Astrocyte (in vitro differentiated cells and primary cell): Measurements from ENCODE around the gene COG5. TPM values are rescaled to one million over a fixed set of nuclear protein-coding genes. Genes with fewer than 3 reads are reported as not detected.
A peak's percentile ranks its signal among the peaks of the same experiment; 100 is the strongest.

Experiments used
- DNase-seq: peaks from one replicate; pipeline ENCODE4 v3.0.0-alpha.2; 2010; ENCODE audit warnings: low read depth
- FAIRE-seq: peaks from 2 replicates; lab custom pipeline; 2011; peaks lifted over from hg19 to GRCh38; lab: Jason Lieb, UNC
- H2AFZ ChIP-seq: 2 replicates; pipeline ENCODE4 v1.6.0; 2012; ENCODE audit warnings: low read depth, low read length, inconsistent platforms
- H3K27ac ChIP-seq: 2 replicates; pipeline ENCODE4 v1.5.1; 2011; ENCODE audit warnings: low read depth, low read length, inconsistent platforms
- H3K27me3 ChIP-seq: 2 replicates; pipeline ENCODE4 v1.6.0; 2011; ENCODE audit warnings: low read length, inconsistent platforms; ENCODE audit not compliant: insufficient read depth
- H3K36me3 ChIP-seq: 2 replicates; pipeline ENCODE4 v1.5.1; 2011; ENCODE audit warnings: low read length, inconsistent platforms; ENCODE audit not compliant: insufficient read depth
- H3K4me1 ChIP-seq: 2 replicates; pipeline ENCODE4 v1.5.1; 2011; ENCODE audit warnings: low read length, inconsistent platforms; ENCODE audit not compliant: insufficient read depth
- H3K4me2 ChIP-seq: 2 replicates; pipeline ENCODE4 v1.6.0; 2012; ENCODE audit warnings: low read length, inconsistent platforms
- H3K4me3 ChIP-seq: 2 replicates; pipeline ENCODE4 v1.5.1; 2011; ENCODE audit warnings: low read depth, mild to moderate bottlenecking, low read length, inconsistent platforms; ENCODE audit not compliant: insufficient read depth
- H3K79me2 ChIP-seq: 2 replicates; pipeline ENCODE4 v1.6.0; 2012; ENCODE audit warnings: mild to moderate bottlenecking, low read length, inconsistent platforms; ENCODE audit not compliant: insufficient read depth
- H3K9ac ChIP-seq: 2 replicates; pipeline ENCODE4 v1.6.0; 2012; ENCODE audit warnings: mild to moderate bottlenecking, low read length, inconsistent platforms
- H3K9me3 ChIP-seq: 2 replicates; pipeline ENCODE4 v1.5.1; 2012; ENCODE audit warnings: low read depth, mild to moderate bottlenecking, low read length, inconsistent platforms; ENCODE audit not compliant: insufficient read depth
- H4K20me1 ChIP-seq: 2 replicates; pipeline ENCODE4 v1.6.0; 2012; ENCODE audit warnings: low read length, inconsistent platforms; ENCODE audit not compliant: insufficient read depth
- H3K27ac Mint-ChIP-seq: one replicate; pipeline ENCODE4 v1.8.0; 2021; ENCODE audit warnings: mild to moderate bottlenecking, mixed read lengths; ENCODE audit not compliant: unreplicated experiment
- H3K27me3 Mint-ChIP-seq: one replicate; pipeline ENCODE4 v1.8.0; 2021; ENCODE audit warnings: low read depth, mixed read lengths; ENCODE audit not compliant: unreplicated experiment
- H3K36me3 Mint-ChIP-seq: one replicate; pipeline ENCODE4 v1.8.0; 2021; ENCODE audit warnings: low read depth, mixed read lengths; ENCODE audit not compliant: unreplicated experiment
- H3K4me1 Mint-ChIP-seq: one replicate; pipeline ENCODE4 v1.8.0; 2021; ENCODE audit warnings: low read depth, mixed read lengths; ENCODE audit not compliant: unreplicated experiment
- H3K4me3 Mint-ChIP-seq: one replicate; pipeline ENCODE4 v1.8.0; 2021; ENCODE audit warnings: mild to moderate bottlenecking, moderate library complexity, mixed read lengths; ENCODE audit not compliant: unreplicated experiment
- H3K9me3 Mint-ChIP-seq: one replicate; pipeline ENCODE4 v1.8.0; 2021; ENCODE audit warnings: mild to moderate bottlenecking, mixed read lengths; ENCODE audit not compliant: unreplicated experiment
- CTCF ChIP-seq: IDR thresholded peaks from 2 replicates; pipeline ENCODE4 v1.5.1; 2011; ENCODE audit warnings: low read depth, mild to moderate bottlenecking, inconsistent platforms, low read length, moderate library complexity; ENCODE audit not compliant: insufficient read depth
- EZH2 ChIP-seq: IDR thresholded peaks from 2 replicates; pipeline ENCODE4 v1.6.1; 2012; ENCODE audit warnings: mild to moderate bottlenecking, low read length, inconsistent platforms; ENCODE audit not compliant: insufficient read depth
- total RNA-seq: library from RNA; stranded (reverse); gene quantifications from 2 replicates; pipeline ENCODE4 v1.2.1, GENCODE V29; 2021

The COG5 gene
- total RNA-seq, 1 donor from 2014 or later, result 57.1 TPM

GRCh38 chr7:107463139-107464078, 100.3 kb downstream of the COG5 start:
- H3K27ac Mint-ChIP-seq, result no peak overlapping the region
- peak; percentile 32 for FAIRE-seq

GRCh38 chr7:107461938-107462533, 101.7 kb downstream of the COG5 start:
- H3K27me3 Mint-ChIP-seq, result no peaks in the 10 kb centered on the region
- H3K27ac Mint-ChIP-seq, result no peak overlapping the region
- Histone ChIP-seq H3K4me3 (no peak overlapping the region), H3K27ac (no peak overlapping the region), H3K9me3 (no peaks in the 10 kb centered on the region), H3K79me2 (no peaks in the 10 kb centered on the region), H2AFZ (no peak overlapping the region), H4K20me1 (peaks cover 10% of the 10 kb centered on the region), H3K4me1 (no peaks in the 10 kb centered on the region), H3K36me3 (no peaks in the 10 kb centered on the region), H3K9ac (no peak overlapping the region), H3K4me2 (no peak overlapping the region), H3K27me3 (no peaks in the 10 kb centered on the region)
- TF ChIP-seq EZH2, result no peak
- H3K4me3 Mint-ChIP-seq, result no peak overlapping the region
- peaks cover 6% of the 10 kb centered on the region for H3K36me3 Mint-ChIP-seq
- H3K4me1 Mint-ChIP-seq, result peaks cover 8% of the 10 kb centered on the region
- DNase-seq (no peak), FAIRE-seq (no peak)
- no peaks in the 10 kb centered on the region for H3K9me3 Mint-ChIP-seq

More at GRCh38 chr7:107463139-107464078, 100.3 kb downstream of the COG5 start:
- H3K79me2 ChIP-seq, result no peaks in the 10 kb centered on the region
- no peaks in the 10 kb centered on the region for H3K9me3 ChIP-seq
- no peak overlapping the region for H3K4me3 ChIP-seq
- TF ChIP-seq CTCF, result peak; percentile 85
- TF ChIP-seq EZH2, result no peak
- no peaks in the 10 kb centered on the region for H3K36me3 Mint-ChIP-seq
- no peaks in the 10 kb centered on the region for H3K27me3 ChIP-seq
- no peaks in the 10 kb centered on the region for H3K4me1 ChIP-seq
- DNase-seq, result peak; percentile 47
- no peak overlapping the region for H3K4me2 ChIP-seq
- no peak overlapping the region for H3K9ac ChIP-seq
- no peak overlapping the region for H2AFZ ChIP-seq
- no peaks in the 10 kb centered on the region for H3K36me3 ChIP-seq
- no peak overlapping the region for H3K27ac ChIP-seq
- H3K4me1 Mint-ChIP-seq, result peaks cover 8% of the 10 kb centered on the region
- H3K4me3 Mint-ChIP-seq, result no peak overlapping the region
- no peaks in the 10 kb centered on the region for H3K9me3 Mint-ChIP-seq
- peaks cover 14% of the 10 kb centered on the region for H4K20me1 ChIP-seq
- H3K27me3 Mint-ChIP-seq, result no peaks in the 10 kb centered on the region

GRCh38 chr7:107453388-107453787, 110.3 kb downstream of the COG5 start:
- H2AFZ ChIP-seq, result no peak overlapping the region
- Mint-ChIP-seq H3K4me3 (no peak overlapping the region), H3K27ac (no peak overlapping the region), H3K9me3 (no peaks in the 10 kb centered on the region), H3K36me3 (peaks cover 6% of the 10 kb centered on the region), H3K27me3 (no peaks in the 10 kb centered on the region), H3K4me1 (no peaks in the 10 kb centered on the region)
- H3K4me2 ChIP-seq, result no peak overlapping the region
- FAIRE-seq (no peak), DNase-seq (no peak)
- no peaks in the 10 kb centered on the region for H4K20me1 ChIP-seq
- no peaks in the 10 kb centered on the region for H3K4me1 ChIP-seq
- no peaks in the 10 kb centered on the region for H3K9me3 ChIP-seq
- H3K27me3 ChIP-seq, result no peaks in the 10 kb centered on the region
- no peak overlapping the region for H3K4me3 ChIP-seq
- no peak overlapping the region for H3K9ac ChIP-seq
- TF ChIP-seq EZH2 (no peak), CTCF (no peak)
- no peaks in the 10 kb centered on the region for H3K36me3 ChIP-seq
- H3K79me2 ChIP-seq, result peaks cover 2% of the 10 kb centered on the region
- H3K27ac ChIP-seq, result no peak overlapping the region
